Liver (tissue), 9 donors: ENCODE data around the gene RNU6-9. TPM values are rescaled to one million over a fixed set of nuclear protein-coding genes. Genes with fewer than 3 reads are reported as not detected.

Experiments
- DNase-seq: peaks from one replicate; pipeline ENCODE4 v3.0.0-alpha.2; 2017; ENCODE audit warnings: low spot score
- H3K27ac ChIP-seq, 2 donors: one replicate each; pipeline ENCODE4 v1.7.0; 2013; ENCODE audit warnings: inconsistent platforms in 2 of 2, low read length in 2 of 2, control low read depth in 1 of 2, low read depth in 1 of 2, mild to moderate bottlenecking in 1 of 2
- H3K27me3 ChIP-seq, 4 donors: one replicate each; pipeline versions ENCODE4 v1.6.1 to v1.7.0; 2013; ENCODE audit warnings: low read length in 3 of 4, inconsistent platforms in 1 of 4, mild to moderate bottlenecking in 1 of 4, moderate library complexity in 1 of 4; ENCODE audit not compliant: control insufficient read depth in 4 of 4, insufficient read depth in 4 of 4
- H3K36me3 ChIP-seq, 4 donors: one replicate each; pipeline versions ENCODE4 v1.6.1 to v1.7.0; 2013; ENCODE audit warnings: low read length in 3 of 4, mild to moderate bottlenecking in 3 of 4, low read depth in 1 of 4, moderate library complexity in 1 of 4; ENCODE audit not compliant: control insufficient read depth in 4 of 4, insufficient read depth in 3 of 4
- H3K4me1 ChIP-seq, 4 donors: one replicate each; pipeline versions ENCODE4 v1.6.1 to v1.7.0; 2013; ENCODE audit warnings: low read length in 3 of 4, mild to moderate bottlenecking in 3 of 4, moderate library complexity in 1 of 4; ENCODE audit not compliant: control insufficient read depth in 4 of 4, insufficient read depth in 4 of 4
- H3K4me3 ChIP-seq, 3 donors: one replicate each; pipeline versions ENCODE4 v1.6.1 to v1.7.0; 2013; ENCODE audit warnings: low read length in 3 of 3, control low read depth in 1 of 3, low read depth in 1 of 3, mild to moderate bottlenecking in 1 of 3
- H3K9ac ChIP-seq, 2 donors: one replicate each; pipeline ENCODE4 v1.7.0; 2013; ENCODE audit warnings: low read length in 2 of 2, mild to moderate bottlenecking in 2 of 2, moderate library complexity in 2 of 2, control low read depth in 1 of 2, low read depth in 1 of 2
- H3K9me3 ChIP-seq, 4 donors: one replicate each; pipeline versions ENCODE4 v1.6.1 to v1.7.0; 2013; ENCODE audit warnings: low read length in 3 of 4; ENCODE audit not compliant: control insufficient read depth in 4 of 4
- ATF3 ChIP-seq: IDR thresholded peaks from 2 replicates; pipeline ENCODE4 v1.6.1; 2016; ENCODE audit warnings: antibody characterized with exemption
- CTCF ChIP-seq: fragments of 150-350 bp; IDR thresholded peaks from 2 replicates; pipeline ENCODE4 v1.5.1; 2017; ENCODE audit warnings: improper control_type of control experiment, low read depth, low read length; ENCODE audit not compliant: missing input control
- EGR1 ChIP-seq, 2 donors: IDR thresholded peaks; 2 replicates each; pipeline ENCODE4 v1.6.1; 2016 to 2018; ENCODE audit warnings: antibody characterized with exemption in 2 of 2, low read depth in 2 of 2
- FOXA1 ChIP-seq: IDR thresholded peaks from 2 replicates; pipeline ENCODE4 v1.6.1; 2016; ENCODE audit warnings: antibody characterized with exemption
- FOXA2 ChIP-seq: IDR thresholded peaks from 2 replicates; pipeline ENCODE4 v1.6.1; 2016; ENCODE audit warnings: antibody characterized with exemption
- GABPA ChIP-seq, 2 donors: IDR thresholded peaks in 1 of 2; conservative IDR thresholded peaks in 1 of 2; 2 replicates each; pipeline ENCODE4 v1.6.1; 2016; ENCODE audit warnings: antibody characterized with exemption in 2 of 2, mild to moderate bottlenecking in 1 of 2, moderate library complexity in 1 of 2
- HNF4A ChIP-seq, 2 donors: conservative IDR thresholded peaks; 2 replicates each; pipeline ENCODE4 v1.6.1; 2016; ENCODE audit warnings: antibody characterized with exemption in 2 of 2, mild to moderate bottlenecking in 2 of 2
- HNF4G ChIP-seq: IDR thresholded peaks from 2 replicates; pipeline ENCODE4 v1.6.1; 2016; ENCODE audit warnings: antibody characterized with exemption
- JUND ChIP-seq, 2 donors: IDR thresholded peaks; 2 replicates each; pipeline ENCODE4 v1.6.1; 2016; ENCODE audit warnings: antibody characterized with exemption in 2 of 2
- MAX ChIP-seq: IDR thresholded peaks from 2 replicates; pipeline ENCODE4 v1.6.1; 2016; ENCODE audit warnings: antibody characterized with exemption
- NR2F2 ChIP-seq: IDR thresholded peaks from 2 replicates; pipeline ENCODE4 v1.6.1; 2016; ENCODE audit warnings: antibody characterized with exemption
- RAD21 ChIP-seq, 2 donors: IDR thresholded peaks; 2 replicates each; pipeline ENCODE4 v1.6.1; 2016; ENCODE audit warnings: antibody characterized with exemption in 2 of 2, mild to moderate bottlenecking in 2 of 2
- REST ChIP-seq: IDR thresholded peaks from 2 replicates; pipeline ENCODE4 v1.6.1; 2016; ENCODE audit warnings: antibody characterized with exemption, mild to moderate bottlenecking
- RXRA ChIP-seq, 2 donors: IDR thresholded peaks; 2 replicates each; pipeline ENCODE4 v1.6.1; 2017 to 2018; ENCODE audit warnings: antibody characterized with exemption in 2 of 2, mild to moderate bottlenecking in 1 of 2
- SP1 ChIP-seq: IDR thresholded peaks from 2 replicates; pipeline ENCODE4 v1.6.1; 2018; ENCODE audit warnings: antibody characterized with exemption, mild to moderate bottlenecking
- TAF1 ChIP-seq: conservative IDR thresholded peaks from 2 replicates; pipeline ENCODE4 v1.6.1; 2016; ENCODE audit warnings: antibody characterized with exemption, mild to moderate bottlenecking
- YY1 ChIP-seq: IDR thresholded peaks from 2 replicates; pipeline ENCODE4 v1.6.1; 2016; ENCODE audit warnings: antibody characterized with exemption, mild to moderate bottlenecking
- ZBTB33 ChIP-seq: IDR thresholded peaks from 2 replicates; pipeline ENCODE4 v1.6.1; 2016; ENCODE audit warnings: antibody characterized with exemption
- WGBS: extraction: QIAGEN DNeasy Blood & Tissue Kit; methylation state at CpG from one replicate; pipeline ENCODE4 v1.1.7; 2013; 5-methylcytosine and 5-hydroxymethylcytosine counted together
- polyA plus RNA-seq, 2 donors: library from polyadenylated mRNA; stranded (reverse) in 1 of 2; unstranded in 1 of 2; fragments of 200-250 nt in 1 of 2; fragments of >200 nt in 1 of 2; fragmentation: Nextera tagmentation in 1 of 2; extraction: Ambion mirVana in 1 of 2; gene quantifications; one replicate each; pipeline versions ENCODE4 v1.2.1 to v1.2.3, GENCODE V29; 2013 to 2015
- total RNA-seq, 2 donors: library from RNA; depleted of rRNA; stranded (reverse); fragments of >200 nt; gene quantifications; one replicate each; pipeline ENCODE4 v1.2.3, GENCODE V29; 2014
- donor health status: healthy.
- donor health status: healthy.
- donor health status: healthy.
- donor health status: healthy.
- donor health status: healthy.

The RNU6-9 gene
- total and polyA plus RNA-seq, 4 donors, result not detected

GRCh38 chr19:932648-933552 is 39.6 kb downstream of the RNU6-9 start:
- no peak for DNase-seq
- 75% methylated on average over 54 of the region's 54 CpGs for WGBS
- Histone ChIP-seq H3K4me3 (no peak overlapping the region), H3K9me3 (no peaks in the 10 kb centered on the region), H3K9ac (no peak overlapping the region), H3K27me3 (no peaks in the 10 kb centered on the region), H3K36me3 (no peaks in the 10 kb centered on the region), H3K27ac (no peak overlapping the region), H3K4me1 (peaks cover 18 to 45% (median 28%) of the 10 kb centered on the region in 4 donors)
- TF ChIP-seq YY1, result no peak
- TF ChIP-seq RAD21 (IDR thresholded peaks at IDR 0.05), result no peak
- no peak for TF ChIP-seq FOXA1
- no peak for TF ChIP-seq SP1
- TF ChIP-seq FOXA2, result no peak
- TF ChIP-seq CTCF, result no peak
- TF ChIP-seq GABPA (IDR thresholded peaks at IDR 0.05 in 1 of 2, conservative IDR thresholded peaks at IDR 0.05 in 1 of 2), result no peak
- TF ChIP-seq HNF4A (conservative IDR thresholded peaks at IDR 0.05), result no peak
- TF ChIP-seq NR2F2, result no peak
- no peak for TF ChIP-seq HNF4G
- no peak for TF ChIP-seq JUND (IDR thresholded peaks at IDR 0.05)
- no peak for TF ChIP-seq ATF3
- no peak for TF ChIP-seq TAF1
- TF ChIP-seq RXRA (IDR thresholded peaks at IDR 0.05), result no peak
- TF ChIP-seq REST, result no peak
- no peak for TF ChIP-seq EGR1 (IDR thresholded peaks at IDR 0.05; ENCODE audit: low read depth in 2 of 2)
- TF ChIP-seq MAX, result no peak
- no peak for TF ChIP-seq ZBTB33
